Measurements from ENCODE around the gene CELA2A. TPM values are rescaled to one million over a fixed set of nuclear protein-coding genes. Genes with fewer than 3 reads are reported as not detected.

CELA2A gene
- total and polyA plus RNA-seq, 9 of the 15 experiments (the other 6 are each of a cell fraction or from before 2014, with no cell fraction given): 0.62 TPM; not detected in 8

- TF ChIP-seq MTA2 (IDR thresholded peaks at IDR 0.05; ENCODE audit: low read depth) (peak; percentile 41; the same call in 1 of the 2 replicates), NFATC3 (IDR thresholded peaks at IDR 0.05) (no peak), ZNF232 (CRISPR knock-in tag; IDR thresholded peaks at IDR 0.05) (no peak), HMGN3 (IDR thresholded peaks at IDR 0.05; ENCODE audit: borderline replicate concordance, extremely low read depth, insufficient read length, low read depth, low read length) (no peak), KDM1A (IDR thresholded peaks at IDR 0.05) (peak in 1 of 2 experiments; percentile 33; a peak in 1 of 4 replicates), PRPF4 (IDR thresholded peaks at IDR 0.05; ENCODE audit: insufficient read depth, low read depth, low read length, poor library complexity, severe bottlenecking) (no peak), OTX1 (CRISPR knock-in tag; IDR thresholded peaks at IDR 0.05) (no peak), GATAD2B (IDR thresholded peaks at IDR 0.05; ENCODE audit: borderline replicate concordance) (peak; percentile 57), GATAD2A (IDR thresholded peaks at IDR 0.05) (peak; percentile 23; the same call in 1 of the 2 replicates), CREB1 (IDR thresholded peaks at IDR 0.05) (no peak), CREB1 (CRISPR knock-in tag; IDR thresholded peaks at IDR 0.05) (no peak), CXXC5 (CRISPR knock-in tag; IDR thresholded peaks at IDR 0.05) (peak; percentile 61), TEAD4 (IDR thresholded peaks at IDR 0.05; ENCODE audit: low read length) (peak; percentile 67), TEAD4 (CRISPR knock-in tag; IDR thresholded peaks at IDR 0.05; ENCODE audit: borderline replicate concordance) (no peak), CBX8 (IDR thresholded peaks at IDR 0.05; ENCODE audit: borderline replicate concordance, extremely low read depth, low read depth, low read length, poor library complexity, severe bottlenecking) (no peak), ERF (CRISPR knock-in tag; IDR thresholded peaks at IDR 0.05) (no peak), NFIX (CRISPR knock-in tag; IDR thresholded peaks at IDR 0.05; ENCODE audit: low read depth) (no peak), STAT5B (CRISPR knock-in tag; IDR thresholded peaks at IDR 0.05) (no peak), TAL1 (IDR thresholded peaks at IDR 0.05) (peak; percentile 67)
- TF ChIP-seq, protein P1, sequence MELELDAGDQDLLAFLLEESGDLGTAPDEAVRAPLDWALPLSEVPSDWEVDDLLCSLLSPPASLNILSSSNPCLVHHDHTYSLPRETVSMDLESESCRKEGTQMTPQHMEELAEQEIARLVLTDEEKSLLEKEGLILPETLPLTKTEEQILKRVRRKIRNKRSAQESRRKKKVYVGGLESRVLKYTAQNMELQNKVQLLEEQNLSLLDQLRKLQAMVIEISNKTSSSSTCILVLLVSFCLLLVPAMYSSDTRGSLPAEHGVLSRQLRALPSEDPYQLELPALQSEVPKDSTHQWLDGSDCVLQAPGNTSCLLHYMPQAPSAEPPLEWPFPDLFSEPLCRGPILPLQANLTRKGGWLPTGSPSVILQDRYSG (tag; conservative IDR thresholded peaks at IDR 0.05; ENCODE audit: low read depth): no peak
- TF ChIP-seq, protein P2, sequence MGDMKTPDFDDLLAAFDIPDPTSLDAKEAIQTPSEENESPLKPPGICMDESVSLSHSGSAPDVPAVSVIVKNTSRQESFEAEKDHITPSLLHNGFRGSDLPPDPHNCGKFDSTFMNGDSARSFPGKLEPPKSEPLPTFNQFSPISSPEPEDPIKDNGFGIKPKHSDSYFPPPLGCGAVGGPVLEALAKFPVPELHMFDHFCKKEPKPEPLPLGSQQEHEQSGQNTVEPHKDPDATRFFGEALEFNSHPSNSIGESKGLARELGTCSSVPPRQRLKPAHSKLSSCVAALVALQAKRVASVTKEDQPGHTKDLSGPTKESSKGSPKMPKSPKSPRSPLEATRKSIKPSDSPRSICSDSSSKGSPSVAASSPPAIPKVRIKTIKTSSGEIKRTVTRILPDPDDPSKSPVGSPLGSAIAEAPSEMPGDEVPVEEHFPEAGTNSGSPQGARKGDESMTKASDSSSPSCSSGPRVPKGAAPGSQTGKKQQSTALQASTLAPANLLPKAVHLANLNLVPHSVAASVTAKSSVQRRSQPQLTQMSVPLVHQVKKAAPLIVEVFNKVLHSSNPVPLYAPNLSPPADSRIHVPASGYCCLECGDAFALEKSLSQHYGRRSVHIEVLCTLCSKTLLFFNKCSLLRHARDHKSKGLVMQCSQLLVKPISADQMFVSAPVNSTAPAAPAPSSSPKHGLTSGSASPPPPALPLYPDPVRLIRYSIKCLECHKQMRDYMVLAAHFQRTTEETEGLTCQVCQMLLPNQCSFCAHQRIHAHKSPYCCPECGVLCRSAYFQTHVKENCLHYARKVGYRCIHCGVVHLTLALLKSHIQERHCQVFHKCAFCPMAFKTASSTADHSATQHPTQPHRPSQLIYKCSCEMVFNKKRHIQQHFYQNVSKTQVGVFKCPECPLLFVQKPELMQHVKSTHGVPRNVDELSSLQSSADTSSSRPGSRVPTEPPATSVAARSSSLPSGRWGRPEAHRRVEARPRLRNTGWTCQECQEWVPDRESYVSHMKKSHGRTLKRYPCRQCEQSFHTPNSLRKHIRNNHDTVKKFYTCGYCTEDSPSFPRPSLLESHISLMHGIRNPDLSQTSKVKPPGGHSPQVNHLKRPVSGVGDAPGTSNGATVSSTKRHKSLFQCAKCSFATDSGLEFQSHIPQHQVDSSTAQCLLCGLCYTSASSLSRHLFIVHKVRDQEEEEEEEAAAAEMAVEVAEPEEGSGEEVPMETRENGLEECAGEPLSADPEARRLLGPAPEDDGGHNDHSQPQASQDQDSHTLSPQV (IDR thresholded peaks at IDR 0.05): no peak
- TF ChIP-seq, protein P3, sequence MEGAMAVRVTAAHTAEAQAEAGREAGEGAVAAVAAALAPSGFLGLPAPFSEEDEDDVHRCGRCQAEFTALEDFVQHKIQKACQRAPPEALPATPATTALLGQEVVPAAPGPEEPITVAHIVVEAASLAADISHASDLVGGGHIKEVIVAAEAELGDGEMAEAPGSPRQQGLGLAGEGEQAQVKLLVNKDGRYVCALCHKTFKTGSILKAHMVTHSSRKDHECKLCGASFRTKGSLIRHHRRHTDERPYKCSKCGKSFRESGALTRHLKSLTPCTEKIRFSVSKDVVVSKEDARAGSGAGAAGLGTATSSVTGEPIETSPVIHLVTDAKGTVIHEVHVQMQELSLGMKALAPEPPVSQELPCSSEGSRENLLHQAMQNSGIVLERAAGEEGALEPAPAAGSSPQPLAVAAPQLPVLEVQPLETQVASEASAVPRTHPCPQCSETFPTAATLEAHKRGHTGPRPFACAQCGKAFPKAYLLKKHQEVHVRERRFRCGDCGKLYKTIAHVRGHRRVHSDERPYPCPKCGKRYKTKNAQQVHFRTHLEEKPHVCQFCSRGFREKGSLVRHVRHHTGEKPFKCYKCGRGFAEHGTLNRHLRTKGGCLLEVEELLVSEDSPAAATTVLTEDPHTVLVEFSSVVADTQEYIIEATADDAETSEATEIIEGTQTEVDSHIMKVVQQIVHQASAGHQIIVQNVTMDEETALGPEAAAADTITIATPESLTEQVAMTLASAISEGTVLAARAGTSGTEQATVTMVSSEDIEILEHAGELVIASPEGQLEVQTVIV (CRISPR knock-in tag; IDR thresholded peaks at IDR 0.05; ENCODE audit: borderline replicate concordance): no peak
These were observed at the start of gene CELA2A (continued) for GRCh38 chr1:15456313-15456954.

All from K562 (cell line).